Jurkat, Clone E6-1 (cell line): ENCODE results near the gene MAP1LC3C.
"Not testable (repeated sequence)": the region's sequence is repeated elsewhere in the genome, so short reads cannot be mapped to it uniquely, and the experiment has no call there.

Experiments
- DNase-seq: peaks from one replicate; pipeline ENCODE4 v3.0.0-alpha.2; 2011; ENCODE audit warnings: low read depth, low spot score
- H3K4me3 ChIP-seq: 2 replicates; pipeline ENCODE4 v1.5.1; 2011; ENCODE audit warnings: mild to moderate bottlenecking, low read length, control low read depth, moderate library complexity

The MAP1LC3C gene

GRCh38 chr1:241997401-241997998 is 1.4 kb downstream of the MAP1LC3C start:
- H3K4me3 ChIP-seq: no peak overlapping the region

GRCh38 chr1:241994171-241994570 is 4.7 kb downstream of the MAP1LC3C start:
- H3K4me3 ChIP-seq: no peak overlapping the region
- DNase-seq: no peak

More at GRCh38 chr1:241997401-241997998, 1.4 kb downstream of the MAP1LC3C start:
- DNase-seq: no peak

- no peak overlapping the region for H3K4me3 ChIP-seq
- DNase-seq: no peak
These were observed 6.2 kb downstream of the MAP1LC3C start for GRCh38 chr1:241992734-241993133.

GRCh38 chr1:241990040-241990439 is 8.9 kb downstream of the MAP1LC3C start:
- H3K4me3 ChIP-seq: no peak overlapping the region
- no peak for DNase-seq

GRCh38 chr1:241988389-241988930 is 10.4 kb downstream of the MAP1LC3C start:
- DNase-seq: not testable (repeated sequence)

GRCh38 chr1:241985787-241986186 is 13.1 kb downstream of the MAP1LC3C start:
- H3K4me3 ChIP-seq: no peak overlapping the region
- DNase-seq: peak; percentile 21

More at GRCh38 chr1:241988389-241988930, 10.4 kb downstream of the MAP1LC3C start:
- not testable (repeated sequence) for H3K4me3 ChIP-seq

- no peak overlapping the region for H3K4me3 ChIP-seq
- DNase-seq: no peak
These were observed 19.0 kb downstream of the MAP1LC3C start for GRCh38 chr1:241979926-241980325.

- H3K4me3 ChIP-seq: no peak overlapping the region
- DNase-seq: no peak
These were observed 19.8 kb downstream of the MAP1LC3C start for GRCh38 chr1:241979071-241979470.

- DNase-seq: no peak
- H3K4me3 ChIP-seq: no peak overlapping the region
These were observed 22.7 kb downstream of the MAP1LC3C start for GRCh38 chr1:241976229-241976628.

- H3K4me3 ChIP-seq: no peak overlapping the region
- DNase-seq: no peak
These were observed 26.1 kb downstream of the MAP1LC3C start for GRCh38 chr1:241972703-241973369.

GRCh38 chr1:241968611-241969010 is 30.3 kb downstream of the MAP1LC3C start:
- no peak overlapping the region for H3K4me3 ChIP-seq
- DNase-seq: no peak

- DNase-seq: no peak
- no peak overlapping the region for H3K4me3 ChIP-seq
These were observed 34.2 kb downstream of the MAP1LC3C start for GRCh38 chr1:241964550-241965282.

GRCh38 chr1:241963722-241964121 is 35.2 kb downstream of the MAP1LC3C start:
- no peak overlapping the region for H3K4me3 ChIP-seq
- DNase-seq: no peak

GRCh38 chr1:241962153-241962552 is 36.7 kb downstream of the MAP1LC3C start:
- H3K4me3 ChIP-seq: no peak overlapping the region
- no peak for DNase-seq

GRCh38 chr1:241957692-241958494 is 41.0 kb downstream of the MAP1LC3C start, which contains the start of gene BECN2:
BECN2 (plus strand) TSS chr1:241957767; CDS start chr1:241957767, 0 bp downstream.
- DNase-seq: no peak
- H3K4me3 ChIP-seq: no peak within 1 kb of the TSS

- no peak for DNase-seq
- H3K4me3 ChIP-seq: no peak overlapping the region
These were observed 48.5 kb downstream of the MAP1LC3C start for GRCh38 chr1:241950390-241950789.

- H3K4me3 ChIP-seq: no peak overlapping the region
- DNase-seq: no peak
These were observed 51.5 kb downstream of the MAP1LC3C start for GRCh38 chr1:241947354-241947753.
